Fibroblast of villous mesenchyme (primary cell): Measurements from ENCODE around the gene WIPF1. TPM values are rescaled to one million over a fixed set of nuclear protein-coding genes. Genes with fewer than 3 reads are reported as not detected.

Source experiments
- DNase-seq: peaks from one replicate; pipeline ENCODE4 v3.0.0-alpha.2; 2010; ENCODE audit warnings: low read depth
- H3K4me3 ChIP-seq: 2 replicates; pipeline ENCODE4 v1.5.1; 2011; ENCODE audit warnings: low read depth, mild to moderate bottlenecking, low read length
- total RNA-seq: library from RNA; depleted of rRNA; stranded (reverse); fragments of >200 nt; gene quantifications from 2 replicates; pipeline ENCODE4 v1.2.3, GENCODE V29; 2012
- TF ChIP-seq, protein P1 (sequence below): IDR thresholded peaks from 2 replicates; pipeline ENCODE4 v1.5.1; 2012; ENCODE audit warnings: low read depth, mild to moderate bottlenecking, low read length; ENCODE audit not compliant: insufficient read depth

The WIPF1 gene
- total RNA-seq, 1 donor = 13.0 TPM

DNA sequence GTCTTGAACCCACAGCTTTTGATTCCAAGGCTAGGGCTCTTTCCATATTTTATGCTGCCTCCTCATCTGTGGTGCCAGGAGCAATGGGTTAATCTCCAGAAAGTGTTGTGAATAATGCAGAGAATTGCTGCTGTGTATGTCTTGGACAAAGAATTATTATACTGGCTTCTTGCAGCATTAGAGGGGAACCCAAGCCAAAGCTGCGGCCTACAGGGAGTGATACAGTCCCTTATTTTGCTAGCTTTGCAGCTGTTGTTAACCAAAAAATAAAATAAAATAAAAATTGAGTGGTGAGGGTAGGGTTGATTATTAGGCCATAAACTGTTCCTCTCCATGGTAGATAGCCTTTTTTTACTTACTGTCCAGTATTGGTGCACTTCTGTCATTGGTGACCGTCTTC, 16.7 kb downstream of the WIPF1 start:
- no peak overlapping the region for H3K4me3 ChIP-seq
- DNase-seq = no peak
- TF ChIP-seq, protein P1, sequence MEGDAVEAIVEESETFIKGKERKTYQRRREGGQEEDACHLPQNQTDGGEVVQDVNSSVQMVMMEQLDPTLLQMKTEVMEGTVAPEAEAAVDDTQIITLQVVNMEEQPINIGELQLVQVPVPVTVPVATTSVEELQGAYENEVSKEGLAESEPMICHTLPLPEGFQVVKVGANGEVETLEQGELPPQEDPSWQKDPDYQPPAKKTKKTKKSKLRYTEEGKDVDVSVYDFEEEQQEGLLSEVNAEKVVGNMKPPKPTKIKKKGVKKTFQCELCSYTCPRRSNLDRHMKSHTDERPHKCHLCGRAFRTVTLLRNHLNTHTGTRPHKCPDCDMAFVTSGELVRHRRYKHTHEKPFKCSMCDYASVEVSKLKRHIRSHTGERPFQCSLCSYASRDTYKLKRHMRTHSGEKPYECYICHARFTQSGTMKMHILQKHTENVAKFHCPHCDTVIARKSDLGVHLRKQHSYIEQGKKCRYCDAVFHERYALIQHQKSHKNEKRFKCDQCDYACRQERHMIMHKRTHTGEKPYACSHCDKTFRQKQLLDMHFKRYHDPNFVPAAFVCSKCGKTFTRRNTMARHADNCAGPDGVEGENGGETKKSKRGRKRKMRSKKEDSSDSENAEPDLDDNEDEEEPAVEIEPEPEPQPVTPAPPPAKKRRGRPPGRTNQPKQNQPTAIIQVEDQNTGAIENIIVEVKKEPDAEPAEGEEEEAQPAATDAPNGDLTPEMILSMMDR = no peak

DNA sequence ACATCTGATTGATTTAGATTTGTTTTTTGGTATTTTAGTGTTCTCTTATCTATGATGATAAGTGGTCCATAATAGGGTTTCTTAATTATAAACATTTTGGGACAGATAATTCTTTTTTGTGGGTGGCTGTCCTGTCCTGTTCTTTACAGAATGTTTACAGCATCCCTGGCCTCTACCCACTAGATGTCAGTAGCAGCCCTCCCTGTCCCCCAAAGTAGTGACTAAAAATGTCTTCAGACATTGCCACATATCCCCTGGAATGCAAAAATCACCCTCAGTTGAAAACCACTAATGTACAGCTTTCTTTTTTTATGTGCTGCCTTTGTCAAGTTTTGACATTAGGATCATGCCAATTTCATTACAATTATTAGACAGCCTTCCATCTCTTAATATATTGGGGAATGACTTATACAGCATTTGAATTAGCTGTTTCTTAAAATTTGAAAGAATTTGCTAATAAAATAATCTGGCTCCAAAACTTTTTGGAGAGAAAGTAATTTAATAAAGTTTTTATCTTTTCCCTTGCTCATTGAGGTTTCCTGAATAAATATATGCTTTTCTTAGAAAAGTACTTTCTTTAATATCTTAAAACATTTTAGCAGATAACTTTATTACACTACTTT, 19.5 kb downstream of the WIPF1 start:
- TF ChIP-seq, protein P1 = peak; percentile 74
- peak; percentile 71 for DNase-seq
- no peak overlapping the region for H3K4me3 ChIP-seq

DNA sequence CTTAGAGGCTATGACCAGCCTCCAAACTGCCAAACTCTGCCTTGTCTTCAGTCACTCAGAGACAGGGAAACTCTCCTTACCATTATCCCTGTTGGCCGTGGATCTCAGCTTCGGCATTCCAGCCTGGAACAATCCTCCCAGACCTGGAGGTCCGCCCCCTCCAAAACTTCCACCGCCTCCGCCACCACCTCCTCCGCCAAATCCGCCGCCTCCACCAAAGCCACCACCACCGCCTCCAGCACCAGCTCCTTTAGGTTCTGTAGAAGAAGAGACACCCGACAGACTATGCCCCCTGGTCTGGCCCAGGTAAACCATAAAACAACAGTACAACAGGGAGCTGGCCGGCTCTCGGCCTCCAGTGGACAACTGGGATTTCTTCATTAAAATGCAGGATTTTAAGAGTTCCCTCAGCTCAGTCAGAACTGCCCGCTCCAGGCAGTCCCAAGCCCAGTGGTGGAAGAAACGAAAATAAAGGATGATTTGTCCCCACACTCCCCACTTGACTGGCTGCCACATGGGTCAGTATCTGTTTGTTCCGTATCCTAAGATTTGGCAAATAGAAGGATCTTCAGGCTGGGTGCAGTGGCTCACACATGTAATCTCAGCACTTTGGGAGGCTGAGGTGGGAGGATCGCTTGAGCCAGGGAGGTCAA, 22.4 kb downstream of the WIPF1 start:
- H3K4me3 ChIP-seq = no peak overlapping the region
- DNase-seq = no peak
- TF ChIP-seq, protein P1 = no peak

DNA sequence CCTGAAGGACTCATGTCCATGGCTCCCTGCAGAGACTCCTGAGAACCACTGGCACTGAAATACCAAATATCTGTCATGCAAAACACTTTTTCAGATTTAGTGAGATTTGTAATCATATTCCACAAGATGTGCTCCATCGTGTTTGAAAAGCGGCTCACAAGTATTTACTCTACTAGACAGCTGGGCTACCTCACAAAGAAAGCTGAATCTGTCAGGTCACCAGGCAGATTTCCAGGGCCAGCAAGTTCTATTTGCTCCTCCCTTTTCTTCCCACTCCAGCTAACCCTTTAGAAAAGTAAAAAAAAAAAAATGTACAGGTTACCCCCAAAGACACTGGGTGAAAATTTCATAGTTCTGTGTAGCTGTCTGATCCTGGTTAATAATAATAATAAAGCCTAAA, 22.9 kb downstream of the WIPF1 start:
- H3K4me3 ChIP-seq = no peak overlapping the region
- TF ChIP-seq, protein P1 = no peak
- peak; percentile 52 for DNase-seq

DNA sequence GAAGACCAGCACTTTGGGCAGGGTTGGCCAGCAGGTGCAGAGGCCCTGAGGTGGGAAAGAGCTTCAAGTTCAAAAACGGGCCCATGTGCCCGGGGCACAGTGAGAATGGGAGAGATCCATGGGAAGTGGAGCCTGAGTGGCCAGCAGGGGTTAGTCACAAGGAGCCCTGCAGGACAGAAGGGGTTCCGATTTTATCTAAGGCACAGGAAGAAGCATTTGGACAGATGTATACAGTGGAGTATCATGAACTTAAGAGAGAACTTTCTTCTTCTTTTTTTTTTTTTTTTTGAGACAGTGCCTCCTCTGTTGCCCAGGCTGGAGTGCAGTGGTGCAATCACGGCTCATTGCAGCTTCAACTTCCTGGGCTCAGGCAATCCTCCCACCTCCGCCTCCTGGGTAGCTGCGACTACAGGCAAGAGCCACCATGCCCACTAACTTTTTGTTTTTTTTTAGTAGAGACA, 24.0 kb downstream of the WIPF1 start:
- TF ChIP-seq, protein P1 = no peak
- DNase-seq = no peak
- no peak overlapping the region for H3K4me3 ChIP-seq

DNA sequence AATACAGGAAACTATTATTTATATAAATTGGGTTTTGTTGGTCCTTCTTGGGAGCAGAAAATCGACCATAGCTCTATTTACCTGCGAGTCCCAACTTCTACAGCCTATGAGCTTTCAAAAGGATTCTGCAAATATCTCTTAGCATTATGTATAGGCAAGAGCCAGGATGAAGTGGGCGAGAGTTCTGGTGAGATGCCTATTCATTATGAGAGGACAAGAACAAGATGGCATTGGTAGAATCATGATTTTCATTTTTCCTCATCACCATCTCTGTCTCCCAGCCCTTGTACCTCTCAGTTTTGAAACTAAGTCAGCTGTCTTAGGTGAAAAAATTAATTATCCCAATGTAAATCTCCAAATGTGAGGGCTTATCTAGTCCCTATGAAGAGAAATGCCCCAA, 25.0 kb downstream of the WIPF1 start:
- no peak for DNase-seq
- TF ChIP-seq, protein P1 = no peak
- no peak overlapping the region for H3K4me3 ChIP-seq
